GM19043 (cell line): ENCODE results near the gene ZNF491.
"Not testable (repeated sequence)": the region's sequence is repeated elsewhere in the genome, so short reads cannot be mapped to it uniquely, and the experiment has no call there.

Experiments
- ATAC-seq: cut with Tn5 transposase; IDR thresholded peaks from one replicate; pipeline ENCODE4 v1.9.1; 2021; ENCODE audit warnings: low read depth; ENCODE audit not compliant: unreplicated experiment

ZNF491 gene

GRCh38 chr19:11798391-11799330, at the start of gene ZNF491:
Gene ZNF491, plus strand, starts transcription at chr19:11798523. Its CDS starts 7,431 bp downstream, at chr19:11805954.
- ATAC-seq = peak; percentile 87

- ATAC-seq = no peak
Measured at GRCh38 chr19:11749751-11750150, 48.6 kb upstream of the ZNF491 start.

GRCh38 chr19:11752244-11752736, 46.0 kb upstream of the ZNF491 start:
- ATAC-seq = no peak

- ATAC-seq = no peak
Measured at GRCh38 chr19:11754663-11755062, 43.7 kb upstream of the ZNF491 start.

- ATAC-seq = no peak
Measured at GRCh38 chr19:11756965-11757364, 41.4 kb upstream of the ZNF491 start.

GRCh38 chr19:11759805-11760204, 38.5 kb upstream of the ZNF491 start:
- ATAC-seq = no peak

GRCh38 chr19:11763117-11763516, 35.2 kb upstream of the ZNF491 start:
- ATAC-seq = no peak

GRCh38 chr19:11763611-11764010, 34.7 kb upstream of the ZNF491 start:
- ATAC-seq = no peak

- ATAC-seq = peak; percentile 87
Measured at GRCh38 chr19:11766597-11767591, 31.4 kb upstream of the ZNF491 start, which contains the start of gene ZNF441. Gene ZNF441, plus strand, starts transcription at chr19:11767000. Its CDS starts 194 bp downstream, at chr19:11767194.

- no peak for ATAC-seq
Measured at GRCh38 chr19:11767633-11768133, 30.6 kb upstream of the ZNF491 start.

- no peak for ATAC-seq
Measured at GRCh38 chr19:11769995-11770394, 28.3 kb upstream of the ZNF491 start.

- not testable (repeated sequence) for ATAC-seq
Measured at GRCh38 chr19:11771520-11771919, 26.8 kb upstream of the ZNF491 start.

- not testable (repeated sequence) for ATAC-seq
Measured at GRCh38 chr19:11776669-11777068, 21.7 kb upstream of the ZNF491 start.

GRCh38 chr19:11780431-11781020, 17.8 kb upstream of the ZNF491 start:
- ATAC-seq = no peak

GRCh38 chr19:11781295-11782057, 16.8 kb upstream of the ZNF491 start:
- ATAC-seq = no peak

- ATAC-seq = no peak
Measured at GRCh38 chr19:11783767-11784166, 14.6 kb upstream of the ZNF491 start.

GRCh38 chr19:11784356-11784755, 14.0 kb upstream of the ZNF491 start:
- no peak for ATAC-seq

- ATAC-seq = no peak
Measured at GRCh38 chr19:11787536-11787935, 10.8 kb upstream of the ZNF491 start.

- ATAC-seq = no peak
Measured at GRCh38 chr19:11792942-11793341, 5.4 kb upstream of the ZNF491 start.
